ENCODE results near the gene IFNAR2.
A peak's percentile ranks its signal among the peaks of the same experiment; 100 is the strongest.

The IFNAR2 gene

GRCh38 chr21:33202464-33203363 lies 27.0 kb upstream of the IFNAR2 start:
- DNase-seq (no peak), ATAC-seq (ENCODE audit: insufficient read depth, low read depth) (no peak)
- peaks cover 21% of the 10 kb centered on the region for H3K4me1 ChIP-seq (ENCODE audit: insufficient read depth, low read length)
- no peak overlapping the region for H3K9ac ChIP-seq (ENCODE audit: low read depth, low read length)
- no peaks in the 10 kb centered on the region for H3K27me3 ChIP-seq (ENCODE audit: insufficient read depth, low read length, poor library complexity)
- H3K4me2 ChIP-seq (ENCODE audit: insufficient read depth, low read length), result no peak overlapping the region
- no peaks in the 10 kb centered on the region for H3K79me2 ChIP-seq (ENCODE audit: insufficient read depth, low read length)
- no peak overlapping the region for H3K27ac ChIP-seq (ENCODE audit: low read length)
- TF ChIP-seq EZH2 (IDR thresholded peaks at IDR 0.05; ENCODE audit: borderline replicate concordance, low read depth, low read length, severe bottlenecking), result no peak
- TF ChIP-seq CTCF (IDR thresholded peaks at IDR 0.05; ENCODE audit: borderline replicate concordance, extremely low read depth, low read length, poor library complexity, severe bottlenecking), result no peak
- H3K9me3 ChIP-seq (ENCODE audit: insufficient read depth, low read length, severe bottlenecking), result no peaks in the 10 kb centered on the region
- no peaks in the 10 kb centered on the region for H3K36me3 ChIP-seq (ENCODE audit: insufficient read depth, low read length)
- no peaks in the 10 kb centered on the region for H4K20me1 ChIP-seq (ENCODE audit: insufficient read depth, low read length)
- no peak overlapping the region for H3K4me3 ChIP-seq (ENCODE audit: low read depth in 1 of 2, low read length in 2 of 2)
- no peak overlapping the region for H2AFZ ChIP-seq (ENCODE audit: low read depth, low read length)

GRCh38 chr21:33203371-33203724 lies 26.4 kb upstream of the IFNAR2 start:
- Histone ChIP-seq H3K27ac (ENCODE audit: low read length) (no peak overlapping the region), H3K9me3 (ENCODE audit: insufficient read depth, low read length, severe bottlenecking) (peaks cover 5% of the 10 kb centered on the region), H3K79me2 (ENCODE audit: insufficient read depth, low read length) (no peaks in the 10 kb centered on the region), H3K4me3 (ENCODE audit: low read depth in 1 of 2, low read length in 2 of 2) (no peak overlapping the region), H4K20me1 (ENCODE audit: insufficient read depth, low read length) (no peaks in the 10 kb centered on the region), H3K4me1 (ENCODE audit: insufficient read depth, low read length) (peaks cover 21% of the 10 kb centered on the region), H3K27me3 (ENCODE audit: insufficient read depth, low read length, poor library complexity) (no peaks in the 10 kb centered on the region), H3K36me3 (ENCODE audit: insufficient read depth, low read length) (no peaks in the 10 kb centered on the region), H2AFZ (ENCODE audit: low read depth, low read length) (no peak overlapping the region), H3K4me2 (ENCODE audit: insufficient read depth, low read length) (no peak overlapping the region), H3K9ac (ENCODE audit: low read depth, low read length) (no peak overlapping the region)
- ATAC-seq (ENCODE audit: insufficient read depth, low read depth), result no peak
- TF ChIP-seq EZH2 (IDR thresholded peaks at IDR 0.05; ENCODE audit: borderline replicate concordance, low read depth, low read length, severe bottlenecking), result no peak
- no peak for TF ChIP-seq CTCF (IDR thresholded peaks at IDR 0.05; ENCODE audit: borderline replicate concordance, extremely low read depth, low read length, poor library complexity, severe bottlenecking)
- no peak for DNase-seq

- ATAC-seq (ENCODE audit: insufficient read depth, low read depth) (peak; percentile 65), DNase-seq (peak; percentile 40)
- Histone ChIP-seq H3K27me3 (ENCODE audit: insufficient read depth, low read length, poor library complexity) (no peaks in the 10 kb centered on the region), H3K4me3 (ENCODE audit: low read depth in 1 of 2, low read length in 2 of 2) (peak overlapping the region in 1 of 2 experiments; percentile 42; a peak in 2 of 4 replicates), H3K27ac (ENCODE audit: low read length) (peak overlapping the region; percentile 77), H3K79me2 (ENCODE audit: insufficient read depth, low read length) (no peaks in the 10 kb centered on the region), H3K9me3 (ENCODE audit: insufficient read depth, low read length, severe bottlenecking) (peaks cover 8% of the 10 kb centered on the region), H2AFZ (ENCODE audit: low read depth, low read length) (peak overlapping the region; percentile 57), H3K36me3 (ENCODE audit: insufficient read depth, low read length) (no peaks in the 10 kb centered on the region), H4K20me1 (ENCODE audit: insufficient read depth, low read length) (no peaks in the 10 kb centered on the region), H3K9ac (ENCODE audit: low read depth, low read length) (peak overlapping the region; percentile 26; the same call in 1 of the 2 replicates), H3K4me2 (ENCODE audit: insufficient read depth, low read length) (peak overlapping the region; percentile 35), H3K4me1 (ENCODE audit: insufficient read depth, low read length) (peaks cover 21% of the 10 kb centered on the region)
- TF ChIP-seq EZH2 (IDR thresholded peaks at IDR 0.05; ENCODE audit: borderline replicate concordance, low read depth, low read length, severe bottlenecking) (no peak), CTCF (IDR thresholded peaks at IDR 0.05; ENCODE audit: borderline replicate concordance, extremely low read depth, low read length, poor library complexity, severe bottlenecking) (peak; percentile 41)
These were observed 24.3 kb upstream of the IFNAR2 start for GRCh38 chr21:33205476-33205875.

All from DND-41 (cell line).